ENCODE measurements around the gene KLHDC9. TPM values are rescaled to one million over a fixed set of nuclear protein-coding genes. Genes with fewer than 3 reads are reported as not detected.

Gene KLHDC9
- total RNA-seq, 3 donors from 2014 or later (not counting 1 experiment from before 2014, with no cell fraction given) = 0.49 to 0.50 TPM; not detected in 1

- Mint-ChIP-seq H3K9me3 (no peaks in the 10 kb centered on the region), H3K27me3 (ENCODE audit: low read depth in 2 of 2) (peaks cover 0 to 2% of the 10 kb centered on the region in 2 donors), H3K4me3 (no peak overlapping the region), H3K27ac (no peak overlapping the region), H3K4me1 (peaks cover 6 to 14% of the 10 kb centered on the region in 2 donors), H3K36me3 (no peaks in the 10 kb centered on the region)
- no peaks in the 10 kb centered on the region for H3K9me3 ChIP-seq (ENCODE audit: control insufficient read depth, insufficient read depth, low read length)
- no peaks in the 10 kb centered on the region for H3K27me3 ChIP-seq (ENCODE audit: control insufficient read depth, insufficient read depth, low read length)
- intact Hi-C loops (cut with micrococcal nuclease) = loop anchor here (10.0 kb wide), 1 partner anchor 1253 kb away; the partner anchor contains the start of gene SLAMF8
- 98% methylated on average over 9 of the region's 9 CpGs for WGBS (ENCODE audit: insufficient coverage)
- no peak overlapping the region for H3K4me3 ChIP-seq (ENCODE audit: low read length)
- TF ChIP-seq, protein P1, sequence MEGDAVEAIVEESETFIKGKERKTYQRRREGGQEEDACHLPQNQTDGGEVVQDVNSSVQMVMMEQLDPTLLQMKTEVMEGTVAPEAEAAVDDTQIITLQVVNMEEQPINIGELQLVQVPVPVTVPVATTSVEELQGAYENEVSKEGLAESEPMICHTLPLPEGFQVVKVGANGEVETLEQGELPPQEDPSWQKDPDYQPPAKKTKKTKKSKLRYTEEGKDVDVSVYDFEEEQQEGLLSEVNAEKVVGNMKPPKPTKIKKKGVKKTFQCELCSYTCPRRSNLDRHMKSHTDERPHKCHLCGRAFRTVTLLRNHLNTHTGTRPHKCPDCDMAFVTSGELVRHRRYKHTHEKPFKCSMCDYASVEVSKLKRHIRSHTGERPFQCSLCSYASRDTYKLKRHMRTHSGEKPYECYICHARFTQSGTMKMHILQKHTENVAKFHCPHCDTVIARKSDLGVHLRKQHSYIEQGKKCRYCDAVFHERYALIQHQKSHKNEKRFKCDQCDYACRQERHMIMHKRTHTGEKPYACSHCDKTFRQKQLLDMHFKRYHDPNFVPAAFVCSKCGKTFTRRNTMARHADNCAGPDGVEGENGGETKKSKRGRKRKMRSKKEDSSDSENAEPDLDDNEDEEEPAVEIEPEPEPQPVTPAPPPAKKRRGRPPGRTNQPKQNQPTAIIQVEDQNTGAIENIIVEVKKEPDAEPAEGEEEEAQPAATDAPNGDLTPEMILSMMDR (IDR thresholded peaks at IDR 0.05) = no peak
- no peak overlapping the region for H3K27ac ChIP-seq (ENCODE audit: low read length)
- H3K36me3 ChIP-seq (ENCODE audit: control insufficient read depth, insufficient read depth, low read length) = no peaks in the 10 kb centered on the region
- H3K4me1 ChIP-seq (ENCODE audit: control insufficient read depth, insufficient read depth, low read length) = peaks cover under 1% of the 10 kb centered on the region
- no peak for ATAC-seq
- no peak for DNase-seq
Observed at GRCh38 chr1:161077426-161077825, 20.7 kb upstream of the KLHDC9 start.

DNA sequence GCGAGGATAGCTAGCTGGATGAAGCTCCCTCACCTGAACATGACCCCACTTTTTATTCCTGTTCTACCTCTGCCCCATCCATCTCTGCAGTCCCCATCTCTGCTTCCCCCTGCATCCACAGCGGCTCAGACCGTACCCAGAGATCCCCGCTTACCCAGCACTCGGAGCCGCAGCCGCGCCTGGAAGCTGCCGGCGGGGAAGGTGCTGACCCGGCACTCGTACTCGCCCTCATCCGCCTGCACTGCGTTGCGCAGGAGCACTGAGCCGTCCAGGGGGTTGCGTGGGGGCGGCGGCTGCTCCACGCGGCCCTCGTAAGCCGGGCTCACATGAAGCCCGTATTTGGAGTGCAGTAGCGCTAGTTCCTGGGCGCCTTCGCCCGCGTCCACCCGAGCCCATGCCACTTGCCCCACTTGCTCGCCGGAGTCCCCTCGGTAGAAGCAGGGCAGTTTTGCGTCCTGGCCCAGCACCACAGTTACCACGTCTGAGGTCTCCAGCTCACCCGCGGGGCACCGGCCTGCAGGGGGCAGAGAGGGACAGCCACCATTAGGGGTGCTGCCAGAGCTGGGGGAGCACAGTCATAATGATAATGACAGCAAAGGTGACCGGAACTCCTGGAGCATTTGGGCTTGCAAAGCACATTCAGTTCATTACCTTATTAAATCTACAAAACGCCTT is 18.6 kb upstream of the KLHDC9 start:
- H3K4me1 ChIP-seq (ENCODE audit: control insufficient read depth, insufficient read depth, low read length) = peaks cover 6% of the 10 kb centered on the region
- H3K27ac Mint-ChIP-seq = no peak overlapping the region
- H3K9me3 ChIP-seq (ENCODE audit: control insufficient read depth, insufficient read depth, low read length) = no peaks in the 10 kb centered on the region

DNA sequence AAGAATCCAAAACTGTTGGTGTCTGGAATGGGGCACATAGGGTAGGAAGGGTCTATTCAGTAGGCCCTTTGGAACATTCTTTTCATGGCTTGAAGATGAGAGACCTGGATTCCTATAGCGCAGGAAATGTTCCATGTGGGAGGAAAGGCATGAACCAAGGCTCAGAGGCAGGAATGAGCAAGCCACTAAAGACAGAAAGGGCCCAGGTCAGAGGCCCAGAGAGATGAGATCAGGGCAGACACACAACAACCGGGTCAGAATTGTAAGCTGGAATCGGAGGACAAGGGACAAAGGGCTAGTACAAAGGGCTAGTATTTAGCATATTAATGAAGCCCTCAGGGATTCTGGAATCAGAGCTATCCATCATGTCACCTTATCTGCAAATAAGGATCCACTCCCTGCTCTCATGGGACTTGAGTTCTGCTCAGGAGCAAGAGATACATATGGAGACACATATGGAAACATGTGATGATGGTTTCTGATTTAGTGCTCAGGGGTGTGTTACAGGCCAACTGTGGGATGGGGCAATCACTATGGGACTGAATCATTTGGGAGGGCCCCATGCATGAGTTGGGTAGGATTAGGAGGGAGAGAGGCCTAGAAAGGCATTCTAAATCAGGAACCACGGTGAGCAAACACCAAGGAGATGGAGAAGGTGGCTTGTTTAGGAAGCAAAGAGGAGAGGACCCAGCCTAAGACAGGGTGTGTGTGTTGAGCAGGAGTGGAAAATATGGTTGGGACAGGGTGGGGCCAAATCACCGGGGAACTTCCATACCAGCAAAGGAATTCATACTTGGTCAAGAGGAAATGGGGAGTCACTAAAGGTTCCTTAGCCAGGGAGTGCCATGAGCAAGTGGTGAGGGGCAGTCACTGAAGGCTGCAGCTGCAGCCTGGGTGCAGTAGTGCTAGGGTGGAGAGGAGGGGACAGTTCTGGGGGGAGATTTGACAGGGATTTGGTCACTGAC is 17.4 kb upstream of the KLHDC9 start:
- TF ChIP-seq, protein P1 (IDR thresholded peaks at IDR 0.05) = no peak
- intact Hi-C loops (cut with micrococcal nuclease) = no loop called here
- no peaks in the 10 kb centered on the region for H3K27me3 ChIP-seq (ENCODE audit: control insufficient read depth, insufficient read depth, low read length)
- no peaks in the 10 kb centered on the region for H3K36me3 Mint-ChIP-seq
- WGBS (ENCODE audit: insufficient coverage) = 96% methylated on average over 5 of the region's 5 CpGs
- H3K9me3 Mint-ChIP-seq = no peaks in the 10 kb centered on the region
- H3K36me3 ChIP-seq (ENCODE audit: control insufficient read depth, insufficient read depth, low read length) = no peaks in the 10 kb centered on the region
- H3K27ac ChIP-seq (ENCODE audit: low read length) = no peak overlapping the region
- H3K27ac Mint-ChIP-seq = no peak overlapping the region
- H3K4me1 ChIP-seq (ENCODE audit: control insufficient read depth, insufficient read depth, low read length) = peaks cover 6% of the 10 kb centered on the region
- peaks cover 0 to 2% of the 10 kb centered on the region in 2 donors for H3K27me3 Mint-ChIP-seq (ENCODE audit: low read depth in 2 of 2)
- ATAC-seq = no peak
- H3K4me1 Mint-ChIP-seq = no peaks in the 10 kb centered on the region
- no peak overlapping the region for H3K4me3 Mint-ChIP-seq
- DNase-seq = no peak
- H3K9me3 ChIP-seq (ENCODE audit: control insufficient read depth, insufficient read depth, low read length) = no peaks in the 10 kb centered on the region
- no peak overlapping the region for H3K4me3 ChIP-seq (ENCODE audit: low read length)

More for the DNA sequence above, 18.6 kb upstream of the KLHDC9 start:
- peaks cover 0 to under 1% of the 10 kb centered on the region in 2 donors for H3K4me1 Mint-ChIP-seq
- Histone ChIP-seq H3K27ac (ENCODE audit: low read length) (no peak overlapping the region), H3K36me3 (ENCODE audit: control insufficient read depth, insufficient read depth, low read length) (no peaks in the 10 kb centered on the region), H3K27me3 (ENCODE audit: control insufficient read depth, insufficient read depth, low read length) (no peaks in the 10 kb centered on the region), H3K4me3 (ENCODE audit: low read length) (no peak overlapping the region)
- WGBS (ENCODE audit: insufficient coverage) = 80% methylated on average over 41 of the region's 41 CpGs
- no peaks in the 10 kb centered on the region for H3K36me3 Mint-ChIP-seq
- peaks cover 0 to 2% of the 10 kb centered on the region in 2 donors for H3K27me3 Mint-ChIP-seq (ENCODE audit: low read depth in 2 of 2)
- no peak for DNase-seq
- no peaks in the 10 kb centered on the region for H3K9me3 Mint-ChIP-seq
- no peak for ATAC-seq
- no peak overlapping the region for H3K4me3 Mint-ChIP-seq
- intact Hi-C loops (cut with micrococcal nuclease) = loop anchor here (10.0 kb wide), 1 partner anchor 1255 kb away; the partner anchor contains the start of gene SLAMF8
- TF ChIP-seq, protein P1 (IDR thresholded peaks at IDR 0.05) = no peak

Measured in natural killer cell (primary cell).